HepG2 (cell line): ENCODE data around the gene PIP5KL1. TPM values are rescaled to one million over a fixed set of nuclear protein-coding genes. Genes with fewer than 3 reads are reported as not detected.

Experiments
- ATAC-seq: fragments of 200-7000 bp; cut with Tn5 transposase; 3 replicates; pipeline ENCODE4 v1.9.1; 2020; ENCODE audit warnings: mild to moderate bottlenecking, moderate library complexity
- BruUV-seq: library from RNA; stranded (reverse); fragments of 400-500 nt; replicated peaks from 2 replicates; lab custom pipeline; 2021; lab: Mats Ljungman, UMichigan
- CTCF ChIA-PET: fragments of 300-600 bp; formaldehyde crosslinking; extraction: SDS; loops from one replicate; lab custom pipeline; 2021; ENCODE audit warnings: low total read pairs, inconsistent platforms, low intra/inter-chr PET ratio; lab: Yijun Ruan, JAX
- POLR2A ChIA-PET: fragments of 350-600 bp; sonication (Branson Sonifier 250); formaldehyde crosslinking; loops from one replicate; lab custom pipeline; 2020; ENCODE audit warnings: antibody characterized with exemption, inconsistent platforms; lab: Yijun Ruan, JAX
- DNase-seq: peaks from one replicate; pipeline ENCODE4 v3.0.0-alpha.2; 2015; ENCODE audit warnings: low spot score
- FAIRE-seq: peaks from 3 replicates; lab custom pipeline; 2011; peaks lifted over from hg19 to GRCh38; lab: Jason Lieb, UNC
- H2AFZ ChIP-seq: one replicate; pipeline ENCODE4 v1.6.1; 2011; ENCODE audit warnings: low read length, inconsistent platforms
- H3K27ac ChIP-seq: fragments of 300-600 bp; 3 replicates; pipeline ENCODE4 v1.8.0; 2011; ENCODE audit warnings: mixed run types, mild to moderate bottlenecking, mixed read lengths, low read length, inconsistent platforms; ENCODE audit not compliant: insufficient read depth; ENCODE audit errors: extremely low read length
- H3K27me3 ChIP-seq, 2 experiments: fragments of 200-600 bp in 1 of 2; 2 replicates in 1 of 2; 3 replicates in 1 of 2; pipeline versions ENCODE4 v1.6.0 to v1.8.0; 2011; ENCODE audit warnings: low read length in 2 of 2, mild to moderate bottlenecking in 2 of 2, moderate library complexity in 2 of 2, inconsistent platforms in 1 of 2; ENCODE audit not compliant: insufficient read depth in 2 of 2, control insufficient read depth in 1 of 2
- H3K36me3 ChIP-seq, 2 experiments: fragments of 200-600 bp in 1 of 2; replicated peaks in 1 of 2; 2 replicates in 1 of 2; 3 replicates in 1 of 2; pipeline versions ENCODE4 v1.5.1 to v1.8.0; 2011; ENCODE audit warnings: low read length in 2 of 2, inconsistent platforms in 1 of 2; ENCODE audit not compliant: insufficient read depth in 2 of 2, control insufficient read depth in 1 of 2
- H3K4me1 ChIP-seq: 2 replicates; pipeline ENCODE4 v1.5.1; 2012; ENCODE audit warnings: low read length, inconsistent platforms; ENCODE audit not compliant: insufficient read depth
- H3K4me2 ChIP-seq: 2 replicates; pipeline ENCODE4 v1.6.0; 2011; ENCODE audit warnings: low read depth, low read length, inconsistent platforms
- H3K4me3 ChIP-seq, 3 experiments: fragments of 200-600 bp in 1 of 3; sonication (generic), shearing (Covaris generic) in 1 of 3; replicated peaks in 1 of 3; 2 replicates each; pipeline ENCODE4 v1.5.1; 2011 to 2016; ENCODE audit warnings: low read length in 3 of 3, inconsistent platforms in 2 of 3, low read depth in 2 of 3, mild to moderate bottlenecking in 2 of 3, control low read depth in 1 of 3, mixed read lengths in 1 of 3; ENCODE audit not compliant: insufficient read depth in 1 of 3
- H3K79me2 ChIP-seq: one replicate; pipeline ENCODE4 v1.6.1; 2011; ENCODE audit warnings: low read length, inconsistent platforms; ENCODE audit not compliant: insufficient read depth
- H3K9ac ChIP-seq: 2 replicates; pipeline ENCODE4 v1.6.0; 2011; ENCODE audit warnings: mild to moderate bottlenecking, low read depth, low read length, inconsistent platforms; ENCODE audit not compliant: insufficient read depth
- H3K9me3 ChIP-seq: 2 replicates; pipeline ENCODE4 v1.5.1; 2012; ENCODE audit warnings: mild to moderate bottlenecking, low read length
- H4K20me1 ChIP-seq: 2 replicates; pipeline ENCODE4 v1.6.0; 2011; ENCODE audit warnings: inconsistent platforms, mild to moderate bottlenecking, low read length, moderate library complexity; ENCODE audit not compliant: insufficient read depth
- WGBS: methylation state at CpG from one replicate; pipeline ENCODE4 v1.1.6; 2017; ENCODE audit warnings: low lambda C conversion rate; 5-methylcytosine and 5-hydroxymethylcytosine counted together
- in situ Hi-C: cut with HindIII; loops from 2 replicates; pipeline ENCODE4 v1.10.0; 2017; ENCODE audit warnings: low pct_unique_long_range_greater_than_20kb; ENCODE audit not compliant: extremely low pct_ligation_motif_present
- intact Hi-C: fragments of 100-400 bp; cut with micrococcal nuclease; formaldehyde crosslinking; loops from one replicate; pipeline ENCODE4 v1.10.0; 2022; ENCODE audit not compliant: unreplicated experiment
- polyA plus RNA-seq, 8 experiments: library from polyadenylated mRNA; depleted of rRNA in 3 of 8; stranded (reverse) in 7 of 8; unstranded in 1 of 8; fragments of >200 nt; fragmentation: Illumina TruSeq in 4 of 8; extraction: Trizol in 4 of 8; gene quantifications; 2 replicates each; pipeline versions ENCODE4 v1.2.1 to v1.2.3, GENCODE V29; 2011 to 2016; ENCODE audit warnings: low read depth in 4 of 8, missing spikeins in 1 of 8, mixed read lengths in 1 of 8; ENCODE audit not compliant: insufficient read depth in 1 of 8
- total RNA-seq, 5 experiments: library from RNA; depleted of rRNA; stranded (reverse); fragments of >200 nt; fragmentation: Illumina TruSeq; extraction: Trizol; gene quantifications; 2 replicates each; pipeline ENCODE4 v1.2.3, GENCODE V29; 2016; ENCODE audit warnings: low read depth in 1 of 5
- TF ChIP-seq, protein P1 (sequence below): fragments of 450-650 bp; IDR thresholded peaks from 2 replicates; pipeline ENCODE4 v1.6.1; 2016
- TF ChIP-seq, protein P2 (sequence below): sonication (generic); formaldehyde crosslinking; IDR thresholded peaks from 2 replicates; pipeline ENCODE4 v1.4.0; 2020; ENCODE audit warnings: low read depth, mild to moderate bottlenecking, missing genetic modification reagents

Gene PIP5KL1
- total and polyA plus RNA-seq, 2 of the 13 experiments (the other 11 are each of a cell fraction or from before 2014, with no cell fraction given) = 0.20 to 0.49 TPM

DNA sequence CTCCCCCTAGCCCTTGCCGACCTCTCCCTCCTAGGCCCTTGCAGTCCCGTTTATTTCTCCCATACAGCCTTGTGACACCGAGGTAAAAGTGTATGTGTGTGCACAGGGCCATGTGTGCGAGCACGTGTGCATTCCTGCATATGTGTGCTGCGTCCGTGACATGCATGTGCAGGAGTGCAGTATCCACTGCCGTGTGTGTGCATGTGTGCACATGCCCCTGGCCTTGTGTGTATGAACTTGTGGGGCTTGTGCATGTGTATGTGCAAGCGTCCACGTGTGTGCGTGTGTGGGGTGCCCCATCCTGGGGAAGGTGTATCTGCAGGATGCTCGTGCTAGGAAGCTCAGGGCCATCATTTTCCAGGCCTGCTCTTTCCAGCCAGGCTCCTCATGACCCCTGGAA, 59.7 kb downstream of the PIP5KL1 start:
- ChIA-PET CTCF (no interaction called here), POLR2A (interaction anchor here (1.9 kb wide), 1 partner anchor 46 kb away, joined by 4 read pairs; the partner anchor contains the start of gene ST6GALNAC4)
- 91% methylated on average over 11 of the region's 12 CpGs for WGBS
- Histone ChIP-seq H3K4me2 (no peak overlapping the region), H3K9ac (no peak overlapping the region), H3K9me3 (no peaks in the 10 kb centered on the region), H2AFZ (no peak overlapping the region), H4K20me1 (no peaks in the 10 kb centered on the region), H3K27me3 (no peaks in the 10 kb centered on the region), H3K79me2 (no peaks in the 10 kb centered on the region), H3K36me3 (no peaks in the 10 kb centered on the region; a peak in 2 of 5 replicates), H3K4me1 (peaks cover 19% of the 10 kb centered on the region), H3K4me3 (no peak overlapping the region), H3K27ac (no peak overlapping the region)
- intact Hi-C loops = loop anchor here (1.0 kb wide), 2 partner anchors 50 to 85 kb away; partner anchors contain the start of gene CDK9
- no peak for DNase-seq
- TF ChIP-seq, protein P1, sequence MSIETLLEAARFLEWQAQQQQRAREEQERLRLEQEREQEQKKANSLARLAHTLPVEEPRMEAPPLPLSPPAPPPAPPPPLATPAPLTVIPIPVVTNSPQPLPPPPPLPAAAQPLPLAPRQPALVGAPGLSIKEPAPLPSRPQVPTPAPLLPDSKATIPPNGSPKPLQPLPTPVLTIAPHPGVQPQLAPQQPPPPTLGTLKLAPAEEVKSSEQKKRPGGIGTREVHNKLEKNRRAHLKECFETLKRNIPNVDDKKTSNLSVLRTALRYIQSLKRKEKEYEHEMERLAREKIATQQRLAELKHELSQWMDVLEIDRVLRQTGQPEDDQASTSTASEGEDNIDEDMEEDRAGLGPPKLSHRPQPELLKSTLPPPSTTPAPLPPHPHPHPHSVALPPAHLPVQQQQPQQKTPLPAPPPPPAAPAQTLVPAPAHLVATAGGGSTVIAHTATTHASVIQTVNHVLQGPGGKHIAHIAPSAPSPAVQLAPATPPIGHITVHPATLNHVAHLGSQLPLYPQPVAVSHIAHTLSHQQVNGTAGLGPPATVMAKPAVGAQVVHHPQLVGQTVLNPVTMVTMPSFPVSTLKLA = 0 out of 2 replicates have a peak, but pooled peaks have one; percentile 16
- TF ChIP-seq, protein P2, sequence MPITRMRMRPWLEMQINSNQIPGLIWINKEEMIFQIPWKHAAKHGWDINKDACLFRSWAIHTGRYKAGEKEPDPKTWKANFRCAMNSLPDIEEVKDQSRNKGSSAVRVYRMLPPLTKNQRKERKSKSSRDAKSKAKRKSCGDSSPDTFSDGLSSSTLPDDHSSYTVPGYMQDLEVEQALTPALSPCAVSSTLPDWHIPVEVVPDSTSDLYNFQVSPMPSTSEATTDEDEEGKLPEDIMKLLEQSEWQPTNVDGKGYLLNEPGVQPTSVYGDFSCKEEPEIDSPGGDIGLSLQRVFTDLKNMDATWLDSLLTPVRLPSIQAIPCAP (CRISPR knock-in tag) = no peak
- BruUV-seq = no TSS peak
- FAIRE-seq = no peak
- ATAC-seq = no peak
- in situ Hi-C loops = loop anchor here (5.0 kb wide), 1 partner anchor 46 kb away; the partner anchor contains the start of gene ST6GALNAC4

Other genes with a start within 250 kb of the PIP5KL1 start
- not detected in 2 replicates for gene CFAP157, start 223.8 kb downstream of the PIP5KL1 start, total RNA-seq (2016; rRNA removed; fragmentation: Illumina TruSeq; extraction: Trizol)
- gene CFAP157, start 223.8 kb downstream of the PIP5KL1 start, polyA plus RNA-seq (2011; rRNA removed) = 0.07 TPM in 1 of 2 replicates, not detected in the other
- gene PTRH1, start 215.1 kb downstream of the PIP5KL1 start, total RNA-seq (2016; rRNA removed; fragmentation: Illumina TruSeq; extraction: Trizol) = 7.6 and 10.4 TPM in 2 replicates
- 4.0 and 5.4 TPM in 2 replicates for gene PTRH1, start 215.1 kb downstream of the PIP5KL1 start, polyA plus RNA-seq (2011; rRNA removed)
- gene TTC16, start 214.7 kb downstream of the PIP5KL1 start, total RNA-seq (2016; rRNA removed; fragmentation: Illumina TruSeq; extraction: Trizol) = not detected in 2 replicates
- not detected in 2 replicates for gene TTC16, start 214.7 kb downstream of the PIP5KL1 start, polyA plus RNA-seq (2011; rRNA removed)
- gene TOR2A, start 195.5 kb downstream of the PIP5KL1 start, total RNA-seq (2016; rRNA removed; fragmentation: Illumina TruSeq; extraction: Trizol) = 5.5 and 7.2 TPM in 2 replicates
- gene TOR2A, start 195.5 kb downstream of the PIP5KL1 start, polyA plus RNA-seq (2011; rRNA removed) = 3.5 and 4.9 TPM in 2 replicates
- gene SH2D3C, start 152.1 kb downstream of the PIP5KL1 start, total RNA-seq (2016; rRNA removed; fragmentation: Illumina TruSeq; extraction: Trizol) = not detected in 2 replicates
- not detected in 2 replicates for gene SH2D3C, start 152.1 kb downstream of the PIP5KL1 start, polyA plus RNA-seq (2011; rRNA removed)
- gene CDK9, start 144.7 kb downstream of the PIP5KL1 start, total RNA-seq (2016; rRNA removed; fragmentation: Illumina TruSeq; extraction: Trizol) = 16.8 TPM in 2 replicates
- gene CDK9, start 144.7 kb downstream of the PIP5KL1 start, polyA plus RNA-seq (2011; rRNA removed) = 21.5 and 26.1 TPM in 2 replicates
- 20.3 and 35.6 TPM in 2 replicates for gene FPGS, start 127.9 kb downstream of the PIP5KL1 start, total RNA-seq (2016; rRNA removed; fragmentation: Illumina TruSeq; extraction: Trizol)
- gene FPGS, start 127.9 kb downstream of the PIP5KL1 start, polyA plus RNA-seq (2011; rRNA removed) = 36.8 and 41.3 TPM in 2 replicates
- 0.02 TPM in 1 of 2 replicates, not detected in the other for gene ENG, start 76.1 kb downstream of the PIP5KL1 start, total RNA-seq (2016; rRNA removed; fragmentation: Illumina TruSeq; extraction: Trizol)
- gene ENG, start 76.1 kb downstream of the PIP5KL1 start, polyA plus RNA-seq (2011; rRNA removed) = 1.1 and 1.4 TPM in 2 replicates
- gene AK1, start 53.1 kb downstream of the PIP5KL1 start, total RNA-seq (2016; rRNA removed; fragmentation: Illumina TruSeq; extraction: Trizol) = 25.7 and 32.8 TPM in 2 replicates
- gene AK1, start 53.1 kb downstream of the PIP5KL1 start, polyA plus RNA-seq (2011; rRNA removed) = 19.1 and 28.5 TPM in 2 replicates
- 16.7 and 18.5 TPM in 2 replicates for gene ST6GALNAC6, start 31.2 kb downstream of the PIP5KL1 start, total RNA-seq (2016; rRNA removed; fragmentation: Illumina TruSeq; extraction: Trizol)
- gene ST6GALNAC6, start 31.2 kb downstream of the PIP5KL1 start, polyA plus RNA-seq (2011; rRNA removed) = 65.4 and 103 TPM in 2 replicates
- 14.8 and 18.8 TPM in 2 replicates for gene ST6GALNAC4, start 13.7 kb downstream of the PIP5KL1 start, total RNA-seq (2016; rRNA removed; fragmentation: Illumina TruSeq; extraction: Trizol)
- gene ST6GALNAC4, start 13.7 kb downstream of the PIP5KL1 start, polyA plus RNA-seq (2011; rRNA removed) = 27.7 and 36.4 TPM in 2 replicates
- gene DPM2, start 7.1 kb upstream of the PIP5KL1 start, total RNA-seq (2016; rRNA removed; fragmentation: Illumina TruSeq; extraction: Trizol) = 17.5 and 24.8 TPM in 2 replicates
- 35.3 and 38.6 TPM in 2 replicates for gene DPM2, start 7.1 kb upstream of the PIP5KL1 start, polyA plus RNA-seq (2011; rRNA removed)
- 16.1 and 16.6 TPM in 2 replicates for gene EEIG1, start 50.2 kb upstream of the PIP5KL1 start, total RNA-seq (2016; rRNA removed; fragmentation: Illumina TruSeq; extraction: Trizol)
- gene EEIG1, start 50.2 kb upstream of the PIP5KL1 start, polyA plus RNA-seq (2011; rRNA removed) = 25.2 and 30.1 TPM in 2 replicates
- gene NAIF1, start 136.5 kb upstream of the PIP5KL1 start, total RNA-seq (2016; rRNA removed; fragmentation: Illumina TruSeq; extraction: Trizol) = 6.0 and 6.6 TPM in 2 replicates
- gene NAIF1, start 136.5 kb upstream of the PIP5KL1 start, polyA plus RNA-seq (2011; rRNA removed) = 6.9 TPM in 2 replicates
- gene SLC25A25, start 137.5 kb upstream of the PIP5KL1 start, total RNA-seq (2016; rRNA removed; fragmentation: Illumina TruSeq; extraction: Trizol) = 18.5 and 24.8 TPM in 2 replicates
- 10.5 and 16.7 TPM in 2 replicates for gene SLC25A25, start 137.5 kb upstream of the PIP5KL1 start, polyA plus RNA-seq (2011; rRNA removed)
- gene PTGES2, start 197.0 kb upstream of the PIP5KL1 start, total RNA-seq (2016; rRNA removed; fragmentation: Illumina TruSeq; extraction: Trizol) = 68.5 and 79.8 TPM in 2 replicates
- gene PTGES2, start 197.0 kb upstream of the PIP5KL1 start, polyA plus RNA-seq (2011; rRNA removed) = 63.7 and 67.2 TPM in 2 replicates
- 0.34 and 0.38 TPM in 2 replicates for gene LCN2, start 218.7 kb upstream of the PIP5KL1 start, total RNA-seq (2016; rRNA removed; fragmentation: Illumina TruSeq; extraction: Trizol)
- gene LCN2, start 218.7 kb upstream of the PIP5KL1 start, polyA plus RNA-seq (2011; rRNA removed) = 1.4 and 2.3 TPM in 2 replicates
- 22.2 and 33.1 TPM in 2 replicates for gene BBLN, start 229.5 kb upstream of the PIP5KL1 start, total RNA-seq (2016; rRNA removed; fragmentation: Illumina TruSeq; extraction: Trizol)
- 27.6 and 29.5 TPM in 2 replicates for gene BBLN, start 229.5 kb upstream of the PIP5KL1 start, polyA plus RNA-seq (2011; rRNA removed)